ENCODE measurements around the gene DOCK8.
"Not testable (repeated sequence)": the region's sequence is repeated elsewhere in the genome, so short reads cannot be mapped to it uniquely, and the experiment has no call there.

Gene DOCK8

DNA sequence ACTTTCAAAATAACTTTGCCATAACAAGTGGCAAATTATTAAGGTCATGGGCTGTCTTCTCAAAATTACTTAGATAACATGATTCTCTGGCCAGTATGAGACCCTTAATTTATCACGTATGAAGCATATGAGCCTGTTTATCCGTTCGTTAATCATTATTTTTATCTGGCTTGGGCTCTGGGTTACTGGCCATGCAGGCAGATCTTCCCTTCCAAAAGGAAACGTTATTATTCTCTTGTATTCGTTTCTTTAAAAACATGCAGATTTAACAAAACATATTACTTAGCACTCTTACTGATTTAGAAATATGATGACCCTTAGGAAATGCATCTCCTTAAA is 148.6 kb downstream of the DOCK8 start:
- no peak for DNase-seq (ENCODE audit: low spot score)

DNA sequence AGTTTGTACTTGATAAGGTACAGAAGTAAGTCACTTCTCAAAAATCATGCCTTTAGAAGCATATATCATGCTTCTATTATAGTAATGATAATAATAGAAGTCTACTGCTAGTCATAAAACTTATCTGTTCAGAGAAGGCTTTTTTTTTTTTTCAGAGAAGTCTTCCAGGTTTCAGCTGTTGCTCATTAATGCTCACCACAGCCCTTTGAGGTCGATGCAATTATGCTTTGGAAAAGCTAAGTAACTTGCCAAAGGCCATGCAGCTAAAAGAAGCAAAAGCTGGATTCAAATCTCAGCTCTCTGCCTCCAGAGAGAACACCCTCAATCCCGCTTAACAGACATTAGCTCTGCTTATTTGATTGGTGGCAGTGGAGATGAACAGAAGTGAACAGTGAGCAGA is 150.8 kb downstream of the DOCK8 start:
- DNase-seq (ENCODE audit: low spot score), result no peak

DNA sequence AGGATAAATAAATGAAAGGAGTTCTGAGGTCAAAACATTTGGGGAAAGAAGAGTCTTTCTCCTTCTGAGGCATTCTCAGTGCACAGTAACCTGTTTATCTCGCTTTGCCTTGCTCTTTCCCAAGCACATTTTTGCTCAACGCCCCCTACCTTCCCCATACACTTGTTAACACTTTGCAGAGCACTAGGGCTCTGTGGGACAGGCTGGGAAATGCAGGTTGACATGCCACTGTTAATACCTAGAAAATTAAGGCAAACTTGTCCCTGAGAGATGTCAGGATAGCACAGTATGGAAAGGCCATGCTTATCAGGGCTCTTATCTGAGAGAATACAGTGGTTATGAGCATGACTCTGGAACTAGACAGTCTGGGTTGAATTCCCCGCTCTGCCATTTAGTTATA is 152.0 kb downstream of the DOCK8 start:
- DNase-seq (ENCODE audit: low spot score), result no peak

DNA sequence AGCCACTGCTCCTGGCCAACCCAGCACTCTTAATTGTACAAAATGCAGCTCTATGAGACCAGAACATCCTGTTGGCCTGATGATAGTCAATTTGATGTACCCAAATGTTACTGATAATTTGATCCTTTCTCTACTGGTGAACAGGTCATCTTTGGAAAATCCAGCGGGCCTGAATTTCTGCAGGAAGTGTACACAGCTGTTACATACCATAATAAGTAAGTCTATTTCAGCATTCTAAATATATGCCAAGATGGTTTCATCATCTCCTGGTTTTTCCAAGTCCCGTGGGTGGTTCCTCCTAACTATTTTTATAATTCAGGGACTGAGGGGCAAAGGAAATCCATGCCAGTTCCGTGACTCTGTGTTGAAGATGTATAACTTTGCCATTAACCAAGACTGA is 155.4 kb downstream of the DOCK8 start:
- DNase-seq (ENCODE audit: low spot score), result no peak

DNA sequence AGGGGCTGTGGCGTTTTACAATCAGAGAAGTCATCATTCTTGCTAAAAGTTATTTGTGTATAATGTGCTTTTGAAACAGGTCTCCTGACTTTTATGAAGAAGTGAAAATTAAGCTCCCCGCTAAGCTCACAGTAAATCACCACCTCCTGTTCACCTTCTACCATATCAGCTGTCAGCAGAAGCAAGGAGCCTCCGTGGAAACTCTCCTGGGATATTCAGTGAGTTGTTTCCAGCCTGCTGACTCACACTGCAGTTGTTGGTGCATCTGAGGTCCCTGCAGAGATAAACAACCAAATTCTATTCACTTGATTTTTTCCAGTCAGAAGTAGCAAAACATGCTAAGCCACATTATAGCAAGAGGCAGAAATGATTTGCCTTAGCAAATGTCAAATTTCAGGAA is 156.7 kb downstream of the DOCK8 start:
- no peak for DNase-seq (ENCODE audit: low spot score)

DNA sequence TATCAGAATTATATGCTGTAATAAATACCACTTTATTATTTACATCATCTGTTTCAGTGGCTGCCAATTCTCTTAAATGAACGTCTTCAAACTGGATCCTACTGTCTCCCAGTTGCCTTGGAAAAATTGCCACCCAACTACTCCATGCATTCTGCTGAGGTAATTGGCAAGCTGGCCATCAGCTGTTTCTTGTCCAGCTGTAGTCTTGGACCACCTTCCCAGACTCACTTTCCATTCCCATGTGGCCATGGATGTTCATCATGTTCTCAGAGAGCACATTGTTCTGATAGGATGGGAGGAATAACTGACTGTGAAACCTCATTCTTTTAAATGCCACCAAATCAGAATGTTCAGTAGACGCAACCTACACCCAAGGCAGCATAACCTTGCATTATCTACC is 157.5 kb downstream of the DOCK8 start:
- DNase-seq (ENCODE audit: low spot score), result no peak

DNA sequence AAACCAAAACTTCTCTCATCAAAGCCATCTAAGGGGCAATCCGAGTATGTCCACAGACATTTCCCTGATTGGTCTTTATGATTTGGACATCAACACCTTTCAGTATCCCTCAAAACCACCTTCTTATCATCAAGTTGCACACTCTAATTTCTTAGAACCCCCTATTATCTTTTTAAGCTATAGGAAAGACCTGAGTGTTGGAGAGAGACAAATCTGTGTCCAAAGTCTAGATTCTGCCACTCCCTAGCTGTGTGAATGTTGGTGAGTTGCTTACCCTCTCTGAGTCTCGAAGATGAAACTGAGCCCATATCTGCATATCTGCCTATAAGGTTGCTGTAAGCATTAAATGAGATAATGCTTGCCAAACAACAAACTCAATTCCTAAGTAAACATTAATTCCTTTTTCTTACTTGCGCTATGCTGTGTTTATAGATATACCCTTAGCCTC is 159.1 kb downstream of the DOCK8 start:
- DNase-seq (ENCODE audit: low spot score), result no peak

DNA sequence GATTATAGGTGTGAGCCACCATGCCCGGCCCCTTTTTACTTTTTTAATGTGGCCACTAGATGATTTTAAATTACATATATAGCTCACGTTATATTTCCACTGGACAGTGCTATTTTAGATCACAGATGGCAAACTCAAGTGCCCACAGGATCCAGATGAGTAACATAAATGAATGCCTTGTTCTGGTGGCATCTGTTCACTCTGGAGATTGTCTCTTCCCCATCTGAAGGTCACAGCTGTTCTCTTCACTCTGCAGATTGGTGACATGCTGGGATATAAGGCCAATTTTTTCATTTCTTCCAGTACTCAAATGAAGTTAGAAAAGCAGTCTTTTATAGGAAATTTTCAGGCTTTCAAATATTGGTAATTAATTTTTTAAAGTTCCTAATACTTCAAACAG is 160.1 kb downstream of the DOCK8 start:
- no peak for DNase-seq (ENCODE audit: low spot score)

DNA sequence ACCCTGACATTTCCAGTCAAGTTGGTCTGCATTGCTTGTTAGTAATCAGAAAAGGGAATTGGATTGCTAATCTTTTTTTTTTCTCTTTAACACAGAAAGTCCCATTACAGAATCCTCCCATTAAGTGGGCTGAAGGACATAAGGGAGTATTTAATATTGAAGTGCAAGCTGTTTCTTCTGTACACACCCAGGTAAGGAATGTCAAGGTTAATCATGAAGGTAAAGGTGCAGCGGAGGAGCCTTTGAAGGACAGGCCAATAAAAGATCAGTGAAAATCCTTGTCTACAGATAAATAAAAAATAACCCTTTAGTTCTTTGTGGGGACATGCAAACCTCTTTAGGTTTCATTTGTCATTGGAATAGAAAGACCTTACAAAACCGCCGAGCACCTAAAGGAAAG is 161.4 kb downstream of the DOCK8 start:
- no peak for DNase-seq (ENCODE audit: low spot score)

DNA sequence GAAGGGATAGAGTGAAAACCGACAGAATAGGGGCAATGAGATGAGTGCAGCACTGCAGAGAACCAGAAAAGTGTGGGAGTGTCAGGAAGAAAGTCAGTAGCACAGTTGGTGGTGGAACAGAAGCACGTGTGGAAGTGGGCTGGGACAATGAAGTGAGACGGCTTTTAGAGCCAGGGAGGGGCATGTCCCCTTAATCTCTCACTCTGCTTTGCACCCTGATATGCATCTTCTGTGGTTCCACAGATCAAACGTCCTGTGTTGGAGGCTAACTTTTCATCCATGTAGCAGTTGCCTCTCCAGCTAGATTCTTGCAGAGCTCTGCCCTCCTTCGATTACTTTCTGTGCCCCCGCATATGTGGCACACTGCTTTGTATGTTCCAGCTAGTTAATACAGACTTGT is 163.6 kb downstream of the DOCK8 start:
- DNase-seq (ENCODE audit: low spot score), result no peak

DNA sequence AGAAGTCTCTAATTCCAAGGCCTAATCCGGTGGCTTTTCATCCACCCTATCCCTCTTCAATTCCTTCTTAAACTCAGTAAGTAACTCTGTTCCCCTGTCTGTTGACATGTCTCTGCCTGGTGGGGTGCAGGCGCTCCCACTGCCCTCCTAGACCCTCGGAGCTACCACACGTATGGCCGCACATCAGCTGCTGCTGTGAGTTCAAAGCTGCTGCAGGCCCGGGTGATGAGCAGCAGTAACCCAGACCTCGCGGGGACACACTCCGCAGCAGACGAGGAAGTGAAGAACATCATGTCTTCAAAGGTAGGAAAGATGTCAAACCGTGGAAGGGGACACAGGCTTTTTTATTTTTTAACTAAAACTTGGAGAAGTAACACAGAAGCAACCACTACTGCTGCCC is 167.7 kb downstream of the DOCK8 start:
- DNase-seq (ENCODE audit: low spot score), result no peak

DNA sequence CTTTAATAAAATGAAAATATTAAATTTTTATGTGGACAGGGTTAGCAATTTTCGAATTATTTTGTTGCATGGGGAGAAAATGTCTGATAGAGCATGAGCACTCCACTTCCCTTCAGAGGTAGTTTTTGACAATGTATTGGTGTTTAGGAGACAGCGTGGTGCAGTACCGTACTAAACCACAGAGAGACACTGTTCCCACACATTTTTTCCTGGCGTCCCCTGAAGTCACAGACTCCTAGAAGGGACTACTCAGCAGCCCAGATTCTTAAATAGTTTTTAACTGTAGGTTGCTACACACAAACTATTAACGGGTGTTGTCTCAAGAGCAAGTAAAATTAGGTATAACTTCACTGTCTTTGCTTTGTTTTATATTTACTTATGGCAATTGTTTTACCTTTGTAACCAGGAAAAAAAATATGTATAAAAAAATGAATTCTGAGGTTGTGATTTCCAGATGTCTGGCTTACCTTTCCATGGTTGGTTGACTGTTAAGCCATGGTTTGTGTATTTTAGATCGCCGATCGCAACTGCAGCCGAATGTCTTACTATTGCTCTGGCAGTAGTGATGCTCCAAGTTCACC is 171.2 kb downstream of the DOCK8 start:
- no peak for DNase-seq (ENCODE audit: low spot score)

DNA sequence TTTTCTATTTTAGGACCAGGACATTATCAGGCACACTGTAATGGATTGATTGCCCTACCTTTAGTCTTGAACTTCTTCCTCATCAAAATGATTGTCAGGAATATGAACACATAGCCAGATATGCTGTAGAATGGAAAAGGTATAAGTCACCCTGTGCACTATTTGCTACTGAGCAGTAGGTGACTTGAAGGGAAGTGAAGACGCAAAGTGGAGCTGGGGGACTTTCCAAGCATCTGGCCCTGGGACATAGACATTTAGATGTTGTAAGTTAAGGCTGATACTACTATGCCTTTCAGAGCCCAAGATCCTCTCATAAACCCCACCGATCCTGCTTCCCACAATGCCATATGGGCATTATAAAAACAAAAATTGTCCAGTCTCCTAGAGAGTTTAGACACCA is 174.5 kb downstream of the DOCK8 start:
- no peak for DNase-seq (ENCODE audit: low spot score)

DNA sequence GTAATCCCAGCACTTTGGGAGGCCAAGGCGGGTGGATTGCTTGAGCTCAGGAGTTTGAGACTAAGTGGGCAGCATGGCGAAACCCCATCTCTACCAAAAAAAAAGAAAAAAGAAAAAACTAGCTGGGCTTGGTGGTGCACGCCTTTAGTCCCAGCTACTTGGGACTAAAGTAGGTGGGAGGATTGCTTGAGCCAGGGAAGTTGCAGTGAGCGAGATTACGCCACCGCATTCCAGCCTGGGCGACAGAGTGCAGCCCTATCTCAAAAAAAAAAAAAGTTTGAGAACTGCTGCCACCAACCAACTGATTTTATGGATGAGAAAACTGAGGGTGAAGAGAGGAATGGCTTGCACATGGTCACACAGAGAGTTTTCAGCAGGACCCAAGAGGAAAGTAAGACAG is 175.1 kb downstream of the DOCK8 start:
- DNase-seq (ENCODE audit: low spot score), result no peak

DNA sequence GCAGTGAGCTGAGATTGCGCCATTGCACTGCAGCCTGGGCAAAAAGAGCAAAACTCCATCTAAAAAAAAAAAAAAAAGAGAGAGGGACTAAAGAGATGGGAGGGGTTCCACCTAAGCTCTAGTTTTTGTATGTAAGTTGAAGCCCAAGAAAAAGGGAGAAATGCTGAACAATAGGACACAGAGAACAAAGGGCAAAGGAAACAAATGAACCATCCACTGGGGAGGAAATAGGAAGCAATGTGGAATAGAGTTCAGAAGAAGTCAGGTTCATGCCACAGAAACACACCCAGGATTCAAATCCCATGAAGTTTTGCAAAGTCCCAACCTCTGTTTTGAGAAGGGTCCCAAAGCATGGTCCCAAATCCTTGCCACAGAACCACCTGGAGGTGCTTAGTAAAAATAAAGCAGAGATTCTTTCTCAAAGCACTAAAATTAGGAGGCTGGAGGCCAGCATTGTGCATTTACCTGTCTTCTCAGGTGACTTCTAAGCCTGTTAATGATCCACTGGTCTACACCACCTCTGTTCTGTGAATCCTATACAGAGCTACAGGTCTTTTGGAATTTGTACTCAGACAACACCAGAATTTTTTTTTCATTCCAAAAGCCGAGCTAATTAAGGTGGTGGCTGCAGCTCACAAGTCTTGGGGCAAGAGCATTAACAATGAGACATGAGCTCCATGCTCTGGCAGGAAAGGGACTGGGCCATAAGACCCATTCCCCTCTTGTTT is 177.6 kb downstream of the DOCK8 start:
- no peak for DNase-seq (ENCODE audit: low spot score)

DNA sequence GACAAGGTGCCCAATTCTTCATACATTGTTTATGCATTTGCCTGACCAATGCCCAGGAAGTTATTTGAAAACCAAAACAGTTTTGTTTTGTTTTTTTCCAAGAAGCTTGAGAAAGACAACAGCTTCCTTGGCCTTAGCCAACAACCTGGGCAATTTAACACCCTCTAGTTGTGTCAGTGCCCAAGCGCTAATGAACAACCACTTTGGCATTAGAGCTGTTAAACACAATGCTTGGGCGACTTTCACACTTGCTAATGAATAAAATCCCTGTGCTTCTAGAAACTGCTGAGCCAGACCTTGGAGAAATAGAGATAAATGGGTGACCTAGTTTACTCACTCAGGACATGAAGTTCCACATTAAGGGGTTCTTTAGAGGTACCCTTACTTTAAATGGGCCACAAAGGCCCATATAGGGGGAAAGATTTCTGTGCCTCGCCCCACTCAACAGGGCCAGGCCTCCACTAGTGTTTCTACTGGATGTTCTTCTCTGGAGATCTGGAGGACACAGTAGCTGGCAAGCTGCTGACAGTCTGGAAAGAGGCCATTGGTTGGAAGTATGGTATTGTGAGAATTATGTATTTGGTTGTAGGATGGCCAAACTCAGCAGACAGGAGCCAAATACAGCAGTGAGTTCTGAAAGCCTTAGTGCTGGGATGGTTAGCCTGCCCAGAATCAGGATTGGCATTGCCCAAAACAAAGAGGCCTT is 179.8 kb downstream of the DOCK8 start:
- DNase-seq (ENCODE audit: low spot score), result no peak

DNA sequence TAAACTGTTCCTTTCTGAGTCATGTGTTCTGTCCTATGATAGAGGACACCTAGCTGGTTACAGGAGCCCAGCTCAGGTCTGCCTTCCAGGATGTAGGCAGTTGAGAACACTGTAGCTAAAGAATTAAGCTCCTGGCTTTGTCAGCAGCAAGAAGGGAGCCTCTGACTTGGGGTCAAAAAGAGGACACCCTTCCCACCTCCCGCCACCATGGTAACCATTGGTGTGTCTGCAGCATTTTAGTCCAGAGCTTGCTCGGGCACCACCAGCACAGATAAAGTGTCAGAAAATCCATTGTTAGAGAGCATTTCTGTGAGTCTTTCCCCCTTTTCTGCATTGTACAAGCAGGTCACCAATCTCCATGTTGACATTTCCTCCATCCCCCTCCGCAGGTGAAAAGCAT is 181.7 kb downstream of the DOCK8 start:
- DNase-seq (ENCODE audit: low spot score), result no peak

DNA sequence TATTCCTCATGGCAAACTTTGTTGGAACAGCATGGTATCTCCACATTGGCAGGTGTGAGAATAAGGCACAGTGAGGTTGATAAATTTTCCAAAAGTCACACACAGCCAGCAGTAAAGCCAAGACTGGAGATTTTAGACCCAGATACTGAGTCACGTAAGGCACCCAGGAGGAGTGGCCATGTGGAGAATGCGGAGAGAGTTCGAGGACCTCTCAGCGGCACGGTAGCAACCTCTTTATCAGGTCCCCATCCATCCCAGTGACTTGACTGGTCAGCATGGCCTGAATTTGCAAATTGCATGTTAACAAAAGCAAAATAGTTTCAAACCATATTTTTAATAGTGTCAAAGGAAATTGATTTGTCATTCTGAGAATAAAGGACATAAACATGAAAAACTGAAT is 183.4 kb downstream of the DOCK8 start:
- DNase-seq (ENCODE audit: low spot score), result no peak

DNA sequence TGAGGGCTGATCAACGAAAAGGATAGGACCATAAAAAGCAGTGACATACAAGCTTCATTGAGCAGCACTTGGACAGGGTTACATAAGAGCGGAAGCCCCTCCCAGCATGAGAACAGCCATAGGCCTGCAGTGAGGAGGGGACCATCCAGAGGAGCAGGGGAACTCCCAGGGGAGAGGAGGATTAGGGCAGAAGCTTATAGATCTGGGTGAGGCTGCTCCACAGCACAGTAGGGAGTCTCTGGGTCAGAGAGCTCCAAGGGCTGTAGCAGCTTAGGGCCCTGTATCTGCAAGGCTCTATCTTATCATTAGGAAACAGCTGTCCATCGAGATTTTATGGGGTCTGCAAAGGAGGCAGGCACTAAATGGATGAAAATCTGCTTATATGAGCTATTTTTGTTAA is 186.6 kb downstream of the DOCK8 start:
- DNase-seq (ENCODE audit: low spot score), result no peak

DNA sequence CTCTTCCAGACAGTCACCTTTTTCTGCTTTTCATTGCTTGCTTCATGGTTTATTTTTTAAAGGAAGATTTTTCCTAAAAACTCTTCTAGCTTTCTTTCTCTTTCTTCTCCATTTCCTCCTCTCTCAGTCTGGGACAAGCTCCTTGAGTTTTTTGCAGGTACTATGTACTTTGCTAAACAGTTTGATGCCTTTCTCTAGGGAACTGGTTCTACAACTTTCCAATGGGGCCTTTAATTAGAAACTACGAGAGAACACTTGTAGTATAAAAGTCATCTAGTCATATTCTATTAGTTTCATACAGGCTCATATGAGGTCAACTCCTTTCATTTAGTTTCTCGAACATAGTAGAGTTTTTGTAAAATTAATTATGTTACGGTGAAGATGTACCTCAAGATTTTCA is 189.6 kb downstream of the DOCK8 start:
- DNase-seq (ENCODE audit: low spot score), result no peak

DNA sequence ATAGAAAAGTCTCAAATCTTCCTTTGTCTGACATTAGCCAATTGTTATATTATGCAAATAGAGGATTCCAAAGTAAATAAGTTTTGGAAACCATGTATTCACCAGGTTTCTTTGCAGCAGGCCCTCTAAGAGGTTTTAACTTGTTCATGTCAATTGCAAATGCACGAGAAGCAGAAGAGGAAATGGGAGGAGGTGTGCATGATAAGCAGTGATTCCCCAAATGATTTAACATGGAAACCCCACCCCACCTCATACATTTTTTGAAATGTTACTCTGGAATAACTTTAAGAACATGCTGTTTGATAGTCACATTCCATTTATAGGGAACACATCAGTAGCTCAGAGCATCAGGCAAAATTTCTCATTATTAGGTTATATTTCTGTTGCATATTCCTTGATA is 190.7 kb downstream of the DOCK8 start:
- DNase-seq (ENCODE audit: low spot score), result no peak

DNA sequence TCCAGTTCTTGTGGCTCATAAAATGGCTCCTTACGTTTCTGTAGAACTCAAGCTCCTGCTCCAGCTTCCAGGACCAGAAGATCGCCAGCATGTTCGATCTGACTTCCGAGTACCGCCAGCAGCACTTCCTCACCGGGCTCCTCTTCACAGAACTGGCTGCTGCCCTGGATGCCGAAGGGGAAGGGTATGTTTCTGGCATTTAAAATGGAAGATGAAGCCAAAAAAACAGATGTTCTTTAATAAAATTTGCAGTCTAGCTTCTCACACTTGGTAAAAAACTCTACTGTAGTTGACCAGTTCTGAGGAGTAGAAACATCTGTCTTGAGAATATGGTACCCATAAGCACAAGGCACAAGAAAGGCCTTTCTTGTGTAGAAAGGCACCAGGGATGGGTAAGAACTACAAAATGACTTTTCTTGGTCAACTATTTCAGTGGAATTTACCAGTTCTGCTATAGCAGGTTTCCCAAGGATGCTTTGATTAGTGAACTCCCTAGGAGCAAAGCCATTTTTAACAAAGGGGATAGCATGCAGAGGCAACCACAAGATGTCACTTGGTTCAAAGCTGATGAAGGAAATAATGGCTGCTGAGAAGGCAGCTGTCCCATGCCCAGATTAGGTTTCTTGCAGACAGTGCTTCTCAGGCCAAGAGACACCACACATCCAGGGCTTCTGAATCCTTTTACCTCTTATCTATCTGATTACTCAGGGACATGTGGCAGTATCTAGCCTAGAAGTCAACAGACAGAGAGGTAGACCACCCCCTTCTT is 192.4 kb downstream of the DOCK8 start:
- no peak for DNase-seq (ENCODE audit: low spot score)

DNA sequence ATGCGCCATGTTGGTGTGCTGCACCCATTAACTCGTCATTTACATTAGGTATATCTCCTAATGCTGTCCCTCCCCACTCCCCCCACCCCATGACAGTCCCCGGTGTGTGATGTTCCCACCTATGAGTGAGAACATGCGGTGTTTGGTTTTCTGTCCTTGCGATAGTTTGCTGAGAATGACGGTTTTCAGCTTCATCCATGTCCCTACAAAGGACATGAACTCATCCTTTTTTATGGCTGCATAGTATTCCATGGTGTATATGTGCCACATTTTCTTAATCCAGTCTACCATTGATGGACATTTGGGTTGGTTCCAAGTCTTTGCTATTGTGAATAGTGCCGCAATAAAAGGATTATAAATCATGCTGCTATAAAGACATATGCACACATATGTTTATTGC is 195.0 kb downstream of the DOCK8 start:
- DNase-seq (ENCODE audit: low spot score), result not testable (repeated sequence)
